Ovary (tissue), 9 donors: ENCODE results near the gene MIER2. TPM values are rescaled to one million over a fixed set of nuclear protein-coding genes. Genes with fewer than 3 reads are reported as not detected.
"Not testable (repeated sequence)": the region's sequence is repeated elsewhere in the genome, so short reads cannot be mapped to it uniquely, and the experiment has no call there.

Experiments
- DNase-seq, 5 donors: peaks; one replicate each; pipeline ENCODE4 v3.0.0-alpha.2; 2019 to 2020
- H3K27ac ChIP-seq, 2 donors: fragments of 200-600 bp; one replicate each; pipeline versions ENCODE4 v1.5.1 to v1.8.0; 2019 to 2022
- H3K27me3 ChIP-seq: fragments of 200-600 bp; one replicate; pipeline ENCODE4 v1.8.0; 2022
- H3K36me3 ChIP-seq: fragments of 200-600 bp; sonication (generic); one replicate; pipeline ENCODE4 v1.5.1; 2019
- H3K4me1 ChIP-seq: one replicate; pipeline ENCODE4 v1.8.1; 2013; ENCODE audit warnings: mild to moderate bottlenecking, moderate library complexity; ENCODE audit not compliant: insufficient read depth
- H3K4me3 ChIP-seq: fragments of 200-600 bp; sonication (generic); one replicate; pipeline ENCODE4 v1.5.1; 2017
- H3K9me3 ChIP-seq, 2 donors: fragments of 200-600 bp in 1 of 2; sonication (generic) in 1 of 2; one replicate each; pipeline versions ENCODE4 v1.5.1 to v1.8.1; 2013 to 2019; ENCODE audit warnings: mild to moderate bottlenecking in 1 of 2, moderate library complexity in 1 of 2
- EP300 ChIP-seq: sonication (generic); formaldehyde crosslinking; IDR thresholded peaks from one replicate; pipeline ENCODE4 v1.6.1; 2017; ENCODE audit warnings: antibody characterized with exemption
- POLR2A ChIP-seq: fragments of 450-650 bp; IDR thresholded peaks from one replicate; pipeline ENCODE4 v1.6.1; 2017; ENCODE audit warnings: antibody characterized with exemption, mild to moderate bottlenecking, moderate library complexity
- WGBS, 3 donors: extraction: QIAGEN DNeasy Blood & Tissue Kit in 1 of 3; methylation state at CpG; one replicate each; pipeline versions ENCODE4 v1.1.5 to v1.1.7; 2013 to 2017; 5-methylcytosine and 5-hydroxymethylcytosine counted together
- intact Hi-C, 4 donors: fragments of 100-400 bp; cut with DNase I; formaldehyde crosslinking; loops; one replicate each; pipeline versions ENCODE4 v1.11.0 to v1.15.1; 2022 to 2023
- polyA plus RNA-seq, 2 donors: library from polyadenylated mRNA; stranded (reverse); fragments of 200-250 nt in 1 of 2; fragments of 350-450 nt in 1 of 2; fragmentation: Illumina TruSeq in 1 of 2; extraction: RNeasy Lipid Tissue Mini Kit (QIAGEN cat#74804) in 1 of 2; gene quantifications; one replicate each; pipeline ENCODE4 v1.2.3, GENCODE V29; 2013 to 2014
- total RNA-seq, 7 donors: library from RNA; depleted of rRNA in 2 of 7; stranded (reverse); fragments of >200 nt in 2 of 7; fragmentation: NEBNext Ultra II Directional in 3 of 7; extraction: Animal tissue kit (Norgen Biotek cat#: 25700) in 3 of 7; gene quantifications; one replicate each; pipeline versions ENCODE4 v1.1.0 to v1.2.4, GENCODE V29; 2016 to 2023
- TF ChIP-seq, protein P1 (sequence below), 3 donors: fragments of 450-650 bp in 2 of 3; fragments of 200-600 bp in 1 of 3; IDR thresholded peaks; one replicate each; pipeline versions ENCODE4 v1.5.1 to v1.8.0; 2016 to 2022; ENCODE audit warnings: antibody characterized with exemption in 3 of 3, mild to moderate bottlenecking in 1 of 3
- donor health status: DM: no; HTN: no; CAD: no; lungs with moderate emphysema.
- donor health status: DM: no; HTN: no; CAD: no.
- donor health status: Bipolar disorder and iron deficiency.
- donor health status: DM: yes; HTN: yes; CAD: no.
- donor health status: DM: no; HTN: no; CAD: no.
- donor health status: DM: yes; HTN: yes; CAD: no.

The MIER2 gene
- total and polyA plus RNA-seq, 9 donors, result 9.8 to 29.6 (median 21.7) TPM

DNA sequence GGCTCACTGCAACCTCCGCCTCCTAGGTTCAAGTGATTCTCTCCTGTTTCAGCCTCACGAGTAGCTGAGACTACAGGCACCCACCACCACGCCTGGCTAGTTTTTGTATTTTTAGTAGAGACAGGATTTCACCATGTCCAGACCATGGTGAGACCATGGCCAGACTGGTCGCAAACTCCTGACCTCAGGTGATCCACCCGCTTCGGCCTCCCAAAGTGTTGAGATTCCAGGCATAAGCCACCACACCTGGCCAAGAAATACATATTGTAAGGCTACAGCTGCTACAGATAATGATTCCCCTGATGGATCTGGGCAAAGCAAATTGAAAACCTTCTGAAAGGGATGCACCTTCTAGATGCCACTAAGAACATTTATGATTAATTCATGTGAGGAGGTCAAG, 71.2 kb downstream of the MIER2 start:
- no peaks in the 10 kb centered on the region for H3K27me3 ChIP-seq
- no peaks in the 10 kb centered on the region for H3K9me3 ChIP-seq
- intact Hi-C loops, result no loop called here
- no peak for DNase-seq
- H3K36me3 ChIP-seq, result no peaks in the 10 kb centered on the region
- WGBS, 3 donors, result 75 to 85% (median 80%) methylated on average over 6 of the region's 6 CpGs
- H3K4me3 ChIP-seq, result no peak overlapping the region
- no peak for TF ChIP-seq EP300
- TF ChIP-seq, protein P1, sequence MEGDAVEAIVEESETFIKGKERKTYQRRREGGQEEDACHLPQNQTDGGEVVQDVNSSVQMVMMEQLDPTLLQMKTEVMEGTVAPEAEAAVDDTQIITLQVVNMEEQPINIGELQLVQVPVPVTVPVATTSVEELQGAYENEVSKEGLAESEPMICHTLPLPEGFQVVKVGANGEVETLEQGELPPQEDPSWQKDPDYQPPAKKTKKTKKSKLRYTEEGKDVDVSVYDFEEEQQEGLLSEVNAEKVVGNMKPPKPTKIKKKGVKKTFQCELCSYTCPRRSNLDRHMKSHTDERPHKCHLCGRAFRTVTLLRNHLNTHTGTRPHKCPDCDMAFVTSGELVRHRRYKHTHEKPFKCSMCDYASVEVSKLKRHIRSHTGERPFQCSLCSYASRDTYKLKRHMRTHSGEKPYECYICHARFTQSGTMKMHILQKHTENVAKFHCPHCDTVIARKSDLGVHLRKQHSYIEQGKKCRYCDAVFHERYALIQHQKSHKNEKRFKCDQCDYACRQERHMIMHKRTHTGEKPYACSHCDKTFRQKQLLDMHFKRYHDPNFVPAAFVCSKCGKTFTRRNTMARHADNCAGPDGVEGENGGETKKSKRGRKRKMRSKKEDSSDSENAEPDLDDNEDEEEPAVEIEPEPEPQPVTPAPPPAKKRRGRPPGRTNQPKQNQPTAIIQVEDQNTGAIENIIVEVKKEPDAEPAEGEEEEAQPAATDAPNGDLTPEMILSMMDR (IDR thresholded peaks at IDR 0.05), result no peak
- TF ChIP-seq POLR2A, result no peak
- H3K27ac ChIP-seq, result no peak overlapping the region
- H3K4me1 ChIP-seq, result no peaks in the 10 kb centered on the region

DNA sequence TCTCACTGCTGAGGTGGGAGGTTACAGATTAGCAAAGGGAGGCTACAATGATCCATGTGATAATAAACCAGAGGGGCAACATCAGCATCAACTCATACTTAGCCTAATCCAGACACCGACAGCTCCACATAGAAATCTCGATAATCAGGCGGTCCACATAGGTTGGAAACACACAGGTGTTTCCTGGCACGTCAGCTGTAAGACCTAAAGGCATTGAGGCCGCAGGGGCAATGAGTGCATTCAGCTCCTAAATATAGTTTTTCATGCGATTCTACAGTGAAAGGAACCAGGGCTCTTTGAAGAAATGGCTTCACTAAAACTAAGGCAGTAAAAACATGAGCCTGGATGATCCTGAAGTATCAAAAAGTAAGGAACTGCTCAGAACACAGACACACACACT, 72.7 kb downstream of the MIER2 start:
- intact Hi-C loops, result no loop called here
- H3K9me3 ChIP-seq, result no peaks in the 10 kb centered on the region
- H3K27ac ChIP-seq, result no peak overlapping the region
- WGBS, 3 donors, result 71 to 81% (median 76%) methylated on average over 6 of the region's 6 CpGs
- no peaks in the 10 kb centered on the region for H3K36me3 ChIP-seq
- TF ChIP-seq, protein P1 (IDR thresholded peaks at IDR 0.05), result no peak
- no peak for TF ChIP-seq POLR2A
- TF ChIP-seq EP300, result no peak
- no peaks in the 10 kb centered on the region for H3K4me1 ChIP-seq
- DNase-seq, result no peak
- H3K4me3 ChIP-seq, result no peak overlapping the region
- no peaks in the 10 kb centered on the region for H3K27me3 ChIP-seq

DNA sequence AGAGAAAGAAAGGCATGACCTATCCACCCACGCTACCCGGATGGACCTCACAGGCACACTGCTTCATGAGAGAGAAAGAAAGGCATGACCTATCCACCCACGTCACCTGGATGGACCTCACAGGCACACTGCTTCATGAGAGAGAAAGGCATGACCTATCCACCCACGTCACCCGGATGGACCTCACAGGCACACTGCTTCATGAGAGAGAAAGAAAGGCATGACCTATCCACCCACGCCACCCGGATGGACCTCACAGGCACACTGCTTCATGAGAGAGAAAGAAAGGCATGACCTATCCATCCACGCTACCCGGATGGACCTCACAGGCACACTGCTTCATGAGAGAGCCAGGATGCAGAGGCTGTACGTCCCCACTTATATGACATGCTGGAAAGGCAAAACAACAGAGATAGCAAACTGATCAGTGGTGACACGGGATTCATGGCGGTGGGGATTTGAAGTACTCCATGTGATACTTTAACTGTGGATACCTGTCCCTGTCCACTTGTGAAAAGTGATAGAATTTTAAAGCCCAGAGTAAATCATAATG, 73.8 kb downstream of the MIER2 start:
- H3K4me3 ChIP-seq, H3K4me1 ChIP-seq, H3K27me3 ChIP-seq, H3K9me3 ChIP-seq, DNase-seq, intact Hi-C loops, H3K36me3 ChIP-seq, H3K27ac ChIP-seq: not testable (repeated sequence)
- WGBS, 3 donors, result 66 to 78% (median 68%) methylated on average over 9 to 10 of the region's 12 CpGs

DNA sequence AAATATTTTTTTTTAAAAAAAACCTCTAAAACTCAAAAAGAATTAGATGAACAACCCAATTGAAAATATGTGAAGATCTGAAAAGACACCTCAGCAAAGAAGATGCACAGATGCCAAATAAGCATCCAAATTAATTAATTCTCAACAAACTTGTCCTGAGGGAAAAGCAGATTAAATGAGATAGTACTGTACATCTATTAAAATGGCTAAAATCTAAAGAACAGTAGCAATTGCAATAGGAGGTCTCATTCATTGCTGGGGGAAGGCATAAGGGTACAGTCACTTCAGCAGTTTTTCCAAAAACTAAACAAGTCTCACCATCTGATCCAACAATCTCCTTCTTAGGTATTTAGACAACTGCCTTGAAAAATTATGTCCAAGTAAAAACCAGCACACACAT, 75.4 kb downstream of the MIER2 start:
- no peak for DNase-seq
- no peaks in the 10 kb centered on the region for H3K27me3 ChIP-seq
- no peak overlapping the region for H3K27ac ChIP-seq
- no peak overlapping the region for H3K4me3 ChIP-seq
- H3K4me1 ChIP-seq, result no peaks in the 10 kb centered on the region
- no peaks in the 10 kb centered on the region for H3K9me3 ChIP-seq
- TF ChIP-seq, protein P1 (IDR thresholded peaks at IDR 0.05), result no peak
- no peak for TF ChIP-seq POLR2A
- TF ChIP-seq EP300, result no peak
- no peaks in the 10 kb centered on the region for H3K36me3 ChIP-seq
- intact Hi-C loops, result no loop called here

DNA sequence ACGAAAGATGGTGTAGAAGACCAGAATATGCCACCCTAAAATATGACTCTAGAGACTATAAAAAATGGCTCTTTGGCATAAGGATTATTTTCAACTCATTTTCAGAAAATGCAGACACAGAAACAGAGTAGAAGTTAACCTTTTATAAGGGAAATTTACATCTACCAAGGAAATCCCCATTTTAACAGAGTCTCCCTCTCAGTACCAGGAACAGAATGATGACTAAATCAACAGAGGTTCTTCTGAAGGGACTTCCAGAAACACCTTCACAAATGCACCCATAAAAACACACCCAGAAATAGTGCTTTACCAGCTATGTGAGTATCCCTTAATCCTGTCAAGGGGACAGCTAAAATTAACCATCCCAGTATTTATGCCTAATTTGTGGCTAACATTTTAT, 82.5 kb downstream of the MIER2 start:
- H3K36me3 ChIP-seq, result no peaks in the 10 kb centered on the region
- WGBS, 3 donors, result 76 to 83% (median 79%) methylated on average over 1 of the region's 1 CpG
- DNase-seq, result no peak
- no peak overlapping the region for H3K27ac ChIP-seq
- intact Hi-C loops, result no loop called here
- no peak for TF ChIP-seq EP300
- no peak for TF ChIP-seq POLR2A
- TF ChIP-seq, protein P1 (IDR thresholded peaks at IDR 0.05), result no peak
- H3K9me3 ChIP-seq, result no peaks in the 10 kb centered on the region
- H3K4me1 ChIP-seq, result no peaks in the 10 kb centered on the region
- H3K4me3 ChIP-seq, result no peak overlapping the region
- H3K27me3 ChIP-seq, result no peaks in the 10 kb centered on the region

DNA sequence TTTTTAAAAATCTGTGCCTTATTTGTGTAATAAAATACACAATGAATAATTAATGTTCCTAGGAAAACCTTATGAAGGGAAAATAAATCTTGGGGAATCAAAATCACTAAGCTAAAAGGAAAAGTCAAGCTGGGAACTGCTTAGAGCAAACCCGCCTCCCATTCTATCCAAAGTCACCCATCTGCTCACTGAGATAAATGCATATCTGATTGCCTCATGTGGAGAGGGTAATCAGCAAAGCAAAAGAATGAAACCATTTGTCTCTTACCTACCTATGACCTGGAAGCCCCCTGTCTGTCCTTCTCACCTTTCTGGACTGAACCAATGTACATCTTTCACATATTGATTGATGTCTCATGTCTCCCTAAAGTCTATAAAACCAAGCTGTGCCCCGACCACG, 87.8 kb downstream of the MIER2 start:
- H3K4me3 ChIP-seq, H3K9me3 ChIP-seq, H3K27ac ChIP-seq, H3K27me3 ChIP-seq, H3K4me1 ChIP-seq, DNase-seq, intact Hi-C loops, H3K36me3 ChIP-seq: not testable (repeated sequence)
- WGBS, 3 donors, result 59 to 63% (median 61%) methylated on average over 3 of the region's 3 CpGs
